DOHH2 (cell line): ENCODE measurements around the gene KCNV2.

Source experiments
- H3F3A ChIP-seq: fragments of 200-600 bp; sonication (generic), shearing (Covaris generic); 2 replicates; pipeline ENCODE4 v1.6.0; 2016; ENCODE audit warnings: antibody characterized with exemption, mild to moderate bottlenecking; ENCODE audit not compliant: control insufficient read depth, insufficient read depth
- H3K27ac ChIP-seq: fragments of 200-600 bp; sonication (generic); 2 replicates; pipeline ENCODE4 v1.5.1; 2014; ENCODE audit warnings: low read depth, mild to moderate bottlenecking, low read length, moderate library complexity
- H3K27me3 ChIP-seq: fragments of 200-600 bp; sonication (generic); 2 replicates; pipeline ENCODE4 v1.6.1; 2014; ENCODE audit warnings: mild to moderate bottlenecking, low read length, mixed read lengths; ENCODE audit not compliant: control insufficient read depth
- H3K36me3 ChIP-seq: fragments of 200-600 bp; sonication (generic); 2 replicates; pipeline ENCODE4 v1.6.1; 2014; ENCODE audit warnings: mild to moderate bottlenecking, low read length, moderate library complexity, mixed read lengths; ENCODE audit not compliant: control insufficient read depth
- H3K4me1 ChIP-seq: fragments of 200-600 bp; sonication (generic); 2 replicates; pipeline ENCODE4 v1.6.1; 2014; ENCODE audit warnings: mild to moderate bottlenecking, low read length, mixed read lengths; ENCODE audit not compliant: control insufficient read depth
- H3K4me2 ChIP-seq: fragments of 200-600 bp; sonication (generic); 2 replicates; pipeline ENCODE4 v1.6.0; 2014; ENCODE audit warnings: mild to moderate bottlenecking, low read length, moderate library complexity
- H3K4me3 ChIP-seq: fragments of 200-600 bp; sonication (generic); 2 replicates; pipeline ENCODE4 v1.5.1; 2014; ENCODE audit warnings: mild to moderate bottlenecking, low read length, mixed read lengths
- H3K79me2 ChIP-seq: fragments of 200-600 bp; sonication (generic); 2 replicates; pipeline ENCODE4 v1.6.1; 2014; ENCODE audit warnings: mild to moderate bottlenecking, low read length, mixed read lengths; ENCODE audit not compliant: control insufficient read depth
- H3K9me2 ChIP-seq: fragments of 200-600 bp; sonication (generic); replicated peaks from 2 replicates; pipeline ENCODE4 v1.6.1; 2014; ENCODE audit warnings: mild to moderate bottlenecking, low read length, mixed read lengths; ENCODE audit not compliant: control insufficient read depth
- H3K9me3 ChIP-seq: fragments of 200-600 bp; sonication (generic); 2 replicates; pipeline ENCODE4 v1.6.1; 2014; ENCODE audit warnings: antibody characterized with exemption, low read length, mixed read lengths; ENCODE audit not compliant: control insufficient read depth, insufficient read depth
- H4K20me1 ChIP-seq: fragments of 200-600 bp; sonication (generic); 2 replicates; pipeline ENCODE4 v1.6.0; 2014; ENCODE audit warnings: low read depth, mild to moderate bottlenecking, antibody characterized with exemption, low read length, moderate library complexity; ENCODE audit not compliant: control insufficient read depth, insufficient read depth
- EZH2phosphoT487 ChIP-seq: fragments of 200-600 bp; sonication (generic); IDR thresholded peaks from 2 replicates; pipeline ENCODE4 v1.6.1; 2017; ENCODE audit warnings: borderline replicate concordance, mild to moderate bottlenecking, antibody characterized with exemption, low read length, moderate library complexity, mixed read lengths
- TF ChIP-seq, protein P1 (sequence below): fragments of 200-600 bp; sonication (generic); IDR thresholded peaks from one replicate; pipeline ENCODE4 v1.5.1; 2014; ENCODE audit warnings: antibody characterized with exemption, mild to moderate bottlenecking, low read depth, low read length; ENCODE audit not compliant: poor library complexity, severe bottlenecking

KCNV2 gene

DNA sequence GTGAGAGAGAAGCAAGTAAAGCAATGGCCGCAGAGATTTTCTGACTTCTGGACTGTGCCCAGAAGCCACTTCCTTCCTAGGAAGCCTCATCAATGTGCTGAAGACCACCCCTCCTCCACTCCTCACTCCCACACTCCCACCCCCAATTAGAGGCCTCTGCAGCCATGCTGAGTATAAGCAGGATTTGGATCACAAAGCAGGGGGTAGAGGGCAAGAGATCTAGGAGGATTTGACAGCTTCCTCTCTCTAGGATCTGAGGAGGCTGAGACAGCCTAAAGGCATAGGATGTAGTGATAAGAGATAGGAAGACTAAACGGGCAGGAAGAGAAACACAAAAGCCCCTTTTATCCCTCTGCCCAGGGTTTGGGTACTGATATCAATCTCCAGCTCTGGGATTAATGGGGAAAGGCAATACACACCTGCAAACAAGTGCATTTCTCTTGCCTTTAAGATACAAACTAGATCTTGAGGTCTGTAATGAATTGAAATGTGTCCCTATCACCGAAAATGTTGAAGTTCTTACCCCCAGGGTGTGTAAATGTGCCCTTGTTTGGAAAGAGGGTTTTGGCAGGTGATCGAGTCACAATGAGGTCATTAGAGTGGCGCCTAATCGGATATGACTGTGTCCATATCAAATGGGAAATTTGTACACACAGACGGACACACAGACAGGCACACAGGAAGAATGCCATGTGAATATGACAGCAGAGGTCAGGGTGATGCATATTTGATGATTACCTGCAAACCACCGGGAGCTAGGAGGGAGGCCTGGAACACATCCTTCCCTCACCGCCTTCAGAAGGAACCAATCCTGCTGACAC, 28.5 kb downstream of the KCNV2 start:
- Histone ChIP-seq H3K36me3 (peaks cover 3% of the 10 kb centered on the region; the same call in 1 of the 2 replicates), H3K9me2 (no peaks in the 10 kb centered on the region), H3K79me2 (no peaks in the 10 kb centered on the region), H3K27ac (no peak overlapping the region), H3K4me2 (no peak overlapping the region), H3F3A (no peaks in the 10 kb centered on the region), H3K27me3 (no peaks in the 10 kb centered on the region), H3K4me1 (no peaks in the 10 kb centered on the region), H3K9me3 (no peaks in the 10 kb centered on the region), H4K20me1 (no peaks in the 10 kb centered on the region), H3K4me3 (no peak overlapping the region)
- no peak for TF ChIP-seq EZH2phosphoT487
- TF ChIP-seq, protein P1, sequence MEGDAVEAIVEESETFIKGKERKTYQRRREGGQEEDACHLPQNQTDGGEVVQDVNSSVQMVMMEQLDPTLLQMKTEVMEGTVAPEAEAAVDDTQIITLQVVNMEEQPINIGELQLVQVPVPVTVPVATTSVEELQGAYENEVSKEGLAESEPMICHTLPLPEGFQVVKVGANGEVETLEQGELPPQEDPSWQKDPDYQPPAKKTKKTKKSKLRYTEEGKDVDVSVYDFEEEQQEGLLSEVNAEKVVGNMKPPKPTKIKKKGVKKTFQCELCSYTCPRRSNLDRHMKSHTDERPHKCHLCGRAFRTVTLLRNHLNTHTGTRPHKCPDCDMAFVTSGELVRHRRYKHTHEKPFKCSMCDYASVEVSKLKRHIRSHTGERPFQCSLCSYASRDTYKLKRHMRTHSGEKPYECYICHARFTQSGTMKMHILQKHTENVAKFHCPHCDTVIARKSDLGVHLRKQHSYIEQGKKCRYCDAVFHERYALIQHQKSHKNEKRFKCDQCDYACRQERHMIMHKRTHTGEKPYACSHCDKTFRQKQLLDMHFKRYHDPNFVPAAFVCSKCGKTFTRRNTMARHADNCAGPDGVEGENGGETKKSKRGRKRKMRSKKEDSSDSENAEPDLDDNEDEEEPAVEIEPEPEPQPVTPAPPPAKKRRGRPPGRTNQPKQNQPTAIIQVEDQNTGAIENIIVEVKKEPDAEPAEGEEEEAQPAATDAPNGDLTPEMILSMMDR = no peak

DNA sequence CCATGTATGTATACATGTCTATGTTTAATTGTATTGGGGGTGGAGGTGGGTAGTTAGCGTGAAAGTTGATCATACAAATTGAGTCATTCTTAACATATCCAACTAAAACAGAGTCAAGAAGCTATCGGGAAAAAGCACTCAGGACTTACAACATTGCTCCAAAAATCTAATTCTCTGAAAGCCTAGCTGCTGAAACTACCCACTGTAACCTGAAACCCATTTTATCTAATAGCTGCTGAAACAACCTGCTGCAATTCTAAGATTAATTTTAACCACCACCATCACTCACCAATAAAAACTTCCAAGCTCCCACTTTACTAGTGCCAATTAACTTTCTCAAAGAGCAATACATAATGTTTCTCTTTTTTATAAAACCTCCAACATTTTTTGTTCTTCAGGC, 32.2 kb downstream of the KCNV2 start:
- H3K4me2 ChIP-seq = no peak overlapping the region
- no peaks in the 10 kb centered on the region for H4K20me1 ChIP-seq
- no peaks in the 10 kb centered on the region for H3F3A ChIP-seq
- no peak overlapping the region for H3K4me3 ChIP-seq
- peaks cover 2% of the 10 kb centered on the region for H3K36me3 ChIP-seq
- no peaks in the 10 kb centered on the region for H3K79me2 ChIP-seq
- no peak overlapping the region for H3K27ac ChIP-seq
- no peaks in the 10 kb centered on the region for H3K9me3 ChIP-seq
- no peak for TF ChIP-seq EZH2phosphoT487
- TF ChIP-seq, protein P1 = no peak
- H3K27me3 ChIP-seq = no peaks in the 10 kb centered on the region
- H3K9me2 ChIP-seq = no peaks in the 10 kb centered on the region
- H3K4me1 ChIP-seq = no peaks in the 10 kb centered on the region

DNA sequence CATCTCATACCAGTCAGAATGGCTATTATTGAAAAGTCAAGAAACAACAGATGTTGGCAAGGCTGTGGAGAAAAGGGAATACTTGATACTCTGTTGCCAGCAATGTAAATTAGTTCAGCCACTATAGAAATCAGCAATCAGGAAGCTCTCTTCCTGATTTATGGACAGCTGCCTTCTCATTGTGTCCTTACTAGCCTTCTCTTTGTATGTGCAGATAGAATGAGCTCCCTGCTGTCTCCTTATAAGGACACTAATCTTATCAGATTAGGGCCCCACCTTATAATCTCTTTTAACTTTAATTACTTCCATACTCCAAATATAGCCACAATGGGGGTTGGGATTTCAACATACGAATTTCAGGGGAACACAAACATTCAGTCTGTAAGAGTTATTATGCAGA, 38.0 kb downstream of the KCNV2 start:
- Histone ChIP-seq H3K9me2 (no peaks in the 10 kb centered on the region), H3K36me3 (peaks cover 19% of the 10 kb centered on the region)

More for the DNA sequence above, 38.0 kb downstream of the KCNV2 start:
- Histone ChIP-seq H3K27me3 (no peaks in the 10 kb centered on the region), H4K20me1 (no peaks in the 10 kb centered on the region), H3K79me2 (no peaks in the 10 kb centered on the region), H3K27ac (no peak overlapping the region), H3K4me1 (no peaks in the 10 kb centered on the region), H3K4me3 (no peak overlapping the region), H3F3A (no peaks in the 10 kb centered on the region), H3K4me2 (no peak overlapping the region), H3K9me3 (no peaks in the 10 kb centered on the region)
- TF ChIP-seq, protein P1 = no peak
- TF ChIP-seq EZH2phosphoT487 = no peak
